Panc1 (cell line): ENCODE results near the gene MTFMT. TPM values are rescaled to one million over a fixed set of nuclear protein-coding genes. Genes with fewer than 3 reads are reported as not detected.

Experiments
- ATAC-seq: fragments of 200-7000 bp; cut with Tn5 transposase; 2 replicates; pipeline ENCODE4 v1.9.1; 2020; ENCODE audit warnings: mild to moderate bottlenecking, moderate library complexity
- BruUV-seq: library from RNA; stranded (reverse); fragments of 400-500 nt; replicated peaks from 2 replicates; lab custom pipeline; 2021; lab: Mats Ljungman, UMichigan
- CTCF ChIA-PET: fragments of 300-600 bp; sonication (Branson Sonifier 250); formaldehyde crosslinking; loops from one replicate; lab custom pipeline; 2022; ENCODE audit warnings: antibody characterized with exemption; lab: Charles Lee
- POLR2A ChIA-PET: fragments of 300-600 bp; sonication (Branson Sonifier 250); formaldehyde crosslinking; loops from one replicate; lab custom pipeline; 2022; ENCODE audit warnings: antibody characterized with exemption; lab: Charles Lee
- DNase-seq: peaks from one replicate; pipeline ENCODE4 v3.0.0-alpha.2; 2010; ENCODE audit warnings: low read depth, low spot score
- H3K27ac ChIP-seq: 2 replicates; pipeline ENCODE4 v1.5.1; 2011; ENCODE audit warnings: mild to moderate bottlenecking, low read length, inconsistent platforms
- H3K27me3 ChIP-seq: fragments of 200-500 bp; sonication (Bioruptor generic); 2 replicates; pipeline ENCODE4 v1.6.0; 2014; ENCODE audit warnings: low read length, inconsistent platforms; ENCODE audit not compliant: control insufficient read depth, insufficient read depth
- H3K36me3 ChIP-seq: fragments of 200-500 bp; sonication (Bioruptor generic); 2 replicates; pipeline ENCODE4 v1.5.1; 2014; ENCODE audit warnings: inconsistent platforms, mild to moderate bottlenecking, low read length, moderate library complexity; ENCODE audit not compliant: control insufficient read depth, insufficient read depth
- H3K4me1 ChIP-seq: 2 replicates; pipeline ENCODE4 v1.5.1; 2011; ENCODE audit warnings: inconsistent platforms, mild to moderate bottlenecking, low read length, moderate library complexity; ENCODE audit not compliant: control insufficient read depth, insufficient read depth
- H3K4me3 ChIP-seq, 2 experiments: 2 replicates each; pipeline ENCODE4 v1.5.1; 2011 to 2012; ENCODE audit warnings: low read depth in 2 of 2, low read length in 2 of 2, mild to moderate bottlenecking in 2 of 2, inconsistent platforms in 1 of 2, moderate library complexity in 1 of 2
- H3K9me3 ChIP-seq: fragments of 200-500 bp; sonication (Bioruptor generic); 2 replicates; pipeline ENCODE4 v1.5.1; 2014; ENCODE audit warnings: low read depth, mild to moderate bottlenecking, inconsistent platforms, low read length, moderate library complexity; ENCODE audit not compliant: control insufficient read depth, insufficient read depth
- CTCF ChIP-seq: fragments of 450-650 bp; IDR thresholded peaks from 2 replicates; pipeline ENCODE4 v1.5.1; 2017; ENCODE audit warnings: mild to moderate bottlenecking
- POLR2AphosphoS5 ChIP-seq: IDR thresholded peaks from 2 replicates; pipeline ENCODE4 v1.6.1; 2012; ENCODE audit warnings: mild to moderate bottlenecking, low read depth, low read length, moderate library complexity
- REST ChIP-seq, 2 experiments: IDR thresholded peaks; 2 replicates each; pipeline ENCODE4 v1.6.1; 2011 to 2012; ENCODE audit warnings: low read depth in 2 of 2, control low read depth in 1 of 2, low read length in 1 of 2, mild to moderate bottlenecking in 1 of 2, moderate library complexity in 1 of 2; ENCODE audit not compliant: insufficient read depth in 1 of 2
- SIN3A ChIP-seq: IDR thresholded peaks from 2 replicates; pipeline ENCODE4 v1.6.1; 2012; ENCODE audit warnings: low read depth, mild to moderate bottlenecking, low read length, moderate library complexity, borderline replicate concordance; ENCODE audit not compliant: insufficient read depth
- TCF7L2 ChIP-seq: IDR thresholded peaks from 2 replicates; pipeline ENCODE4 v1.6.1; 2011; ENCODE audit warnings: mild to moderate bottlenecking, low read depth, low read length, inconsistent platforms
- in situ Hi-C: cut with HindIII; loops from 2 replicates; pipeline ENCODE4 v1.10.0; 2016; ENCODE audit warnings: low sequenced_read_pairs, low pct_unique_long_range_greater_than_20kb
- intact Hi-C: fragments of 100-400 bp; cut with micrococcal nuclease; formaldehyde crosslinking; loops from one replicate; pipeline ENCODE4 v1.10.0; 2022; ENCODE audit not compliant: unreplicated experiment
- total RNA-seq: library from RNA; stranded (reverse); gene quantifications from one replicate; pipeline ENCODE4 v1.2.1, GENCODE V29; 2021; ENCODE audit not compliant: unreplicated experiment

MTFMT gene
- total RNA-seq, 1 experiment from 2014 or later: 19.4 TPM

GRCh38 chr15:65032801-65033537, 3.5 kb upstream of the MTFMT start:
- TF ChIP-seq CTCF: peak; percentile 88
- no peak for TF ChIP-seq SIN3A
- Histone ChIP-seq H3K4me1 (peaks cover 12% of the 10 kb centered on the region), H3K9me3 (no peaks in the 10 kb centered on the region), H3K36me3 (no peaks in the 10 kb centered on the region), H3K27ac (no peak overlapping the region), H3K4me3 (peak overlapping the region in 1 of 2 experiments; percentile 10; a peak in 1 of 4 replicates), H3K27me3 (no peaks in the 10 kb centered on the region)
- DNase-seq: peak; percentile 64
- ChIA-PET CTCF (interaction anchor here (1.0 to 1.5 kb wide), 3 partner anchors 45 to 54 kb away, joined by 4 to 24 read pairs (median 5); no protein-coding TSS in a partner anchor), POLR2A (interaction anchor here (0.9 kb wide), 1 partner anchor 38 kb away, joined by 3 read pairs; no protein-coding TSS in a partner anchor)
- no TSS peak for BruUV-seq
- ATAC-seq: peak; percentile 92
- in situ Hi-C loops (no loop called here), intact Hi-C loops (loop anchor here (2.0 to 10.0 kb wide), 2 partner anchors 46 to 262 kb away; partner anchors contain the start of gene RNU5A-1)

GRCh38 chr15:65029736-65030208, 333 bp upstream of the MTFMT start:
- no peak overlapping the region for H3K27ac ChIP-seq
- BruUV-seq: no TSS peak
- no peak for DNase-seq
- in situ Hi-C loops (no loop called here), intact Hi-C loops (loop anchor here (10.0 kb wide), 1 partner anchor 265 kb away; the partner anchor contains the start of gene RNU5A-1)
- H3K27me3 ChIP-seq: no peaks in the 10 kb centered on the region
- H3K4me1 ChIP-seq: peaks cover 15% of the 10 kb centered on the region
- H3K4me3 ChIP-seq: peak overlapping the region; percentile 79 to 83; a peak in 3 of 4 replicates
- TF ChIP-seq TCF7L2 (no peak), POLR2AphosphoS5 (no peak), SIN3A (no peak), REST (IDR thresholded peaks at IDR 0.05; ENCODE audit: insufficient read depth in 1 of 2, low read depth in 2 of 2, low read length in 1 of 2) (no peak), CTCF (no peak)
- H3K9me3 ChIP-seq: no peaks in the 10 kb centered on the region
- no peak for ATAC-seq
- peaks cover 6% of the 10 kb centered on the region; the same call in 1 of the 2 replicates for H3K36me3 ChIP-seq
- POLR2A ChIA-PET: interaction anchor here (0.5 kb wide), 1 partner anchor 189 kb away, joined by 7 read pairs; no protein-coding TSS in a partner anchor
- CTCF ChIA-PET: no interaction called here
